GM12878 (cell line): ENCODE results near the gene NLGN3. TPM values are rescaled to one million over a fixed set of nuclear protein-coding genes. Genes with fewer than 3 reads are reported as not detected.

Experiments
- ATAC-seq: fragments of 200-7000 bp; cut with Tn5 transposase; 3 replicates; pipeline ENCODE4 v1.9.1; 2020; ENCODE audit warnings: mild to moderate bottlenecking, moderate library complexity
- BruUV-seq: library from RNA; stranded (reverse); fragments of 400-500 nt; replicated peaks from 2 replicates; lab custom pipeline; 2021; lab: Mats Ljungman, UMichigan
- CTCF ChIA-PET: fragments of 300-600 bp; sonication (Branson Sonifier 250); formaldehyde crosslinking; extraction: SDS; loops from one replicate; lab custom pipeline; 2021; ENCODE audit warnings: inconsistent platforms; lab: Yijun Ruan, JAX
- POLR2A ChIA-PET: fragments of 350-600 bp; formaldehyde crosslinking; extraction: SDS; loops from one replicate; lab custom pipeline; 2021; ENCODE audit warnings: inconsistent platforms; lab: Charles Lee
- RAD21 ChIA-PET: fragments of 300-600 bp; sonication (Branson Sonifier 250); formaldehyde crosslinking; loops from one replicate; lab custom pipeline; 2023; ENCODE audit warnings: antibody characterized with exemption; ENCODE audit not compliant: unreplicated experiment; lab: Charles Lee
- SMC1A ChIA-PET: fragments of 300-600 bp; sonication (Branson Sonifier 250); formaldehyde crosslinking; loops from one replicate; lab custom pipeline; 2023; ENCODE audit not compliant: unreplicated experiment, uncharacterized antibody; lab: Charles Lee
- DNase-seq: peaks from one replicate; pipeline ENCODE4 v3.0.0-alpha.2; 2011; ENCODE audit warnings: low read depth, low spot score
- FAIRE-seq: peaks from 3 replicates; lab custom pipeline; 2011; peaks lifted over from hg19 to GRCh38; lab: Jason Lieb, UNC
- H2AFZ ChIP-seq: 2 replicates; pipeline ENCODE4 v1.6.0; 2011; ENCODE audit warnings: low read depth, low read length, control low read depth; ENCODE audit not compliant: control insufficient read depth
- H3K27ac ChIP-seq: 2 replicates; pipeline ENCODE4 v1.5.1; 2011; ENCODE audit warnings: control low read depth; ENCODE audit not compliant: control insufficient read depth, insufficient read depth
- H3K27me3 ChIP-seq, 2 experiments: replicated peaks in 1 of 2; 2 replicates each; pipeline versions ENCODE4 v1.6.0 to v1.6.1; 2011; ENCODE audit warnings: low read length in 1 of 2; ENCODE audit not compliant: control insufficient read depth in 2 of 2, insufficient read depth in 2 of 2
- H3K36me3 ChIP-seq, 2 experiments: 2 replicates each; pipeline ENCODE4 v1.5.1; 2011; ENCODE audit warnings: low read length in 1 of 2; ENCODE audit not compliant: control insufficient read depth in 2 of 2, insufficient read depth in 2 of 2
- H3K4me1 ChIP-seq: 2 replicates; pipeline ENCODE4 v1.6.1; 2011; ENCODE audit warnings: mild to moderate bottlenecking, low read length, moderate library complexity, mixed read lengths; ENCODE audit not compliant: control insufficient read depth, insufficient read depth
- H3K4me2 ChIP-seq: 2 replicates; pipeline ENCODE4 v1.6.0; 2011; ENCODE audit warnings: control low read depth; ENCODE audit not compliant: control insufficient read depth, insufficient read depth
- H3K4me3 ChIP-seq: fragments of 200-600 bp; sonication (generic); 2 replicates; pipeline ENCODE4 v1.5.1; 2016
- H3K79me2 ChIP-seq: 2 replicates; pipeline ENCODE4 v1.6.0; 2011; ENCODE audit warnings: low read length; ENCODE audit not compliant: control insufficient read depth, insufficient read depth
- H3K9ac ChIP-seq: 2 replicates; pipeline ENCODE4 v1.8.0; 2011; ENCODE audit warnings: low read length, control low read depth, mixed read lengths; ENCODE audit not compliant: control insufficient read depth, insufficient read depth
- H3K9me3 ChIP-seq: replicated peaks from 3 replicates; pipeline ENCODE4 v1.5.1; 2011; ENCODE audit warnings: mild to moderate bottlenecking, low read length; ENCODE audit not compliant: control insufficient read depth, insufficient read depth
- H4K20me1 ChIP-seq: 2 replicates; pipeline ENCODE4 v1.6.0; 2011; ENCODE audit not compliant: control insufficient read depth, insufficient read depth
- GABPA ChIP-seq: IDR thresholded peaks from 2 replicates; pipeline ENCODE4 v1.6.1; 2014; ENCODE audit warnings: antibody characterized with exemption, low read depth, mild to moderate bottlenecking, inconsistent platforms
- HDAC2 ChIP-seq: fragments of 200-600 bp; sonication (generic); IDR thresholded peaks from 2 replicates; pipeline ENCODE4 v1.6.1; 2017
- JUNB ChIP-seq: IDR thresholded peaks from 2 replicates; pipeline ENCODE4 v1.6.1; 2016; ENCODE audit warnings: antibody characterized with exemption, mild to moderate bottlenecking
- NR2C2 ChIP-seq: IDR thresholded peaks from 2 replicates; pipeline ENCODE4 v1.6.1; 2011; ENCODE audit warnings: borderline replicate concordance, low read depth; ENCODE audit not compliant: control insufficient read depth, insufficient read length
- REST ChIP-seq: IDR thresholded peaks from 2 replicates; pipeline ENCODE4 v1.6.1; 2012; ENCODE audit warnings: mild to moderate bottlenecking, low read depth, low read length
- SMAD5 ChIP-seq: IDR thresholded peaks from 2 replicates; pipeline ENCODE4 v1.6.1; 2016; ENCODE audit warnings: antibody characterized with exemption, low read depth
- SMC3 ChIP-seq: IDR thresholded peaks from 2 replicates; pipeline ENCODE4 v1.6.1; 2011; ENCODE audit warnings: low read length, improper control_type of control experiment, borderline replicate concordance
- TBL1XR1 ChIP-seq: IDR thresholded peaks from 2 replicates; pipeline ENCODE4 v1.6.1; 2012; ENCODE audit warnings: low read depth, low read length, improper control_type of control experiment
- ZBED1 ChIP-seq: IDR thresholded peaks from 2 replicates; pipeline ENCODE4 v1.6.1; 2016; ENCODE audit warnings: borderline replicate concordance
- ZNF592 ChIP-seq: fragments of 450-650 bp; IDR thresholded peaks from 2 replicates; pipeline ENCODE4 v1.6.1; 2017; ENCODE audit warnings: mild to moderate bottlenecking, moderate library complexity
- ZNF622 ChIP-seq: fragments of 450-650 bp; IDR thresholded peaks from 2 replicates; pipeline ENCODE4 v1.6.1; 2017; ENCODE audit warnings: mild to moderate bottlenecking, inconsistent platforms
- ZSCAN29 ChIP-seq: fragments of 450-650 bp; IDR thresholded peaks from 2 replicates; pipeline ENCODE4 v1.6.1; 2017; ENCODE audit warnings: mild to moderate bottlenecking, moderate library complexity
- WGBS: methylation state at CpG from one replicate; pipeline ENCODE4 v1.1.6; 2016; ENCODE audit warnings: low lambda C conversion rate; ENCODE audit not compliant: insufficient replicate concordance, insufficient coverage; ENCODE audit errors: missing lambda C conversion rate; 5-methylcytosine and 5-hydroxymethylcytosine counted together
- in situ Hi-C: fragments of 300-500 bp; cut with MboI; formaldehyde crosslinking; loops from 9 replicates; pipeline ENCODE4 v1.14.3; 2018; ENCODE audit warnings: mixed read lengths
- intact Hi-C: fragments of 100-400 bp; cut with micrococcal nuclease; formaldehyde crosslinking; loops from one replicate; pipeline ENCODE4 v1.14.2; 2022; ENCODE audit not compliant: unreplicated experiment
- polyA plus RNA-seq, 11 experiments: library from polyadenylated mRNA; depleted of rRNA in 4 of 11; unstranded in 6 of 11; stranded (reverse) in 5 of 11; fragments of >200 nt; fragmentation: Nextera tagmentation in 4 of 11; fragmentation: Illumina TruSeq in 1 of 11; extraction: Ambion mirVana in 4 of 11; extraction: Trizol in 1 of 11; gene quantifications; 1 replicate in 1 of 11; 2 replicates in 10 of 11; pipeline versions ENCODE4 v1.2.1 to v1.2.3, GENCODE V29; 2011 to 2016; ENCODE audit warnings: inconsistent platforms in 2 of 11, missing spikeins in 2 of 11, low read depth in 1 of 11
- total RNA-seq, 4 experiments: library from RNA; depleted of rRNA in 3 of 4; stranded (reverse); fragments of >200 nt in 3 of 4; fragmentation: Illumina TruSeq in 1 of 4; extraction: Trizol in 1 of 4; gene quantifications; 2 replicates each; pipeline versions ENCODE4 v1.2.1 to v1.2.3, GENCODE V29; 2013 to 2021
- TF ChIP-seq, protein P1 (sequence below): IDR thresholded peaks from 2 replicates; pipeline ENCODE4 v1.6.1; 2011; ENCODE audit warnings: borderline replicate concordance, low read depth, mild to moderate bottlenecking, moderate library complexity, low read length; ENCODE audit not compliant: insufficient read depth, poor library complexity, severe bottlenecking

The NLGN3 gene
- total and polyA plus RNA-seq, 10 of the 15 experiments (the other 5 are each of a cell fraction or from before 2014, with no cell fraction given): 0.07 to 0.73 (median 0.28) TPM

DNA sequence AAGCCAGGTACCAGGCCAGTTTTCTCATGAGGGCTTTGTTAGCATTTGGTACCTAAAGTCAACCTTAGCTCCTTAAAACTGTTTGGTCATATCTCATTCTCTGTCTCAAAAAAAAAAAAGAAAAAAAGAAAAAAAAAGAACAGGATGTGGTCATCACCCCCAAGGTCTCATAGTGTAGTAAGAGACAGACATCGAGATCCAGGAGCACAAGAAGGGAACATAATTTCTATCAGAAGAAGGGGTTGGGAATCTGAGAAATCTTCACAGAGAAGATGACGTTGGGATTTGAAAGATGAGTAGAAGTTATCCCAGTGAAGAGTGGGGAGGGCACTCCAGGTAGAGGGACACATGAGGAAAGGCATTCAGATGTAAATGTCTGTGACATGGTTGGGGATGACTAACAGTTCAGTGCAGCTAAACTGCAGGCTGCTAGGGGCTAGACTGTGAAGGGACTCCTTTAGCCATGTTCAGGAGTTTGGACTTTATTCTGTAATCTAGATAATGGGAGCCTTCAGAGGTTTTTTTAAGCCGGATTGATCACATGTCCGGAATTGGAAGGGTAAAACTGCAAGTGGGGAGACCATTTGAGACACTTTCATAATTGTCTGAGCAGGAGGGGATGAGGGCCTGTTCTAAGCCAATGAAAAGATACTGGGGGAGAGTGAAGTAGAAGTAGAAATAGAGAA, 51.5 kb downstream of the NLGN3 start:
- DNase-seq: no peak
- POLR2A ChIA-PET: interaction anchor here (0.6 to 3.9 kb wide), 9 partner anchors 13 to 187 kb away, joined by 3 to 76 read pairs (median 5); partner anchors contain the start of genes IL2RG, MED12, NONO and ZMYM3
- peak overlapping the region; percentile 73 for H3K4me3 ChIP-seq
- under 1% methylated on average over 4 of the region's 4 CpGs for WGBS
- no peaks in the 10 kb centered on the region for H3K27me3 ChIP-seq
- H3K4me1 ChIP-seq: no peaks in the 10 kb centered on the region
- peaks cover 27% of the 10 kb centered on the region for H3K79me2 ChIP-seq
- H3K4me2 ChIP-seq: peak overlapping the region; percentile 33
- peak overlapping the region; percentile 35 for H3K27ac ChIP-seq
- peak overlapping the region; percentile 9; the same call in 1 of the 2 replicates for H3K9ac ChIP-seq
- no peak for FAIRE-seq
- RAD21 ChIA-PET: interaction anchor here (0.8 to 3.9 kb wide), 7 partner anchors 15 to 170 kb away, joined by 3 to 49 read pairs (median 6); partner anchors contain the start of genes IL2RG, NONO, TAF1 and ZMYM3
- TSS peak; percentile 92 for BruUV-seq
- ATAC-seq: peak; percentile 69
- SMC1A ChIA-PET: interaction anchor here (1.2 to 3.7 kb wide), 4 partner anchors 15 to 170 kb away, joined by 4 to 43 read pairs (median 6); partner anchors contain the start of genes NONO and TAF1
- CTCF ChIA-PET: interaction anchor here (0.6 to 4.2 kb wide), 5 partner anchors 15 to 198 kb away, joined by 3 to 31 read pairs (median 3); partner anchors contain the start of gene ZMYM3
- in situ Hi-C loops: loop anchor here (10.0 kb wide), 1 partner anchor 339 kb away; the partner anchor contains the start of gene OGT
- no peaks in the 10 kb centered on the region for H4K20me1 ChIP-seq
- H2AFZ ChIP-seq: peak overlapping the region; percentile 26
- H3K36me3 ChIP-seq: no peaks in the 10 kb centered on the region
- H3K9me3 ChIP-seq: no peaks in the 10 kb centered on the region
- intact Hi-C loops: loop anchor here (2.0 kb wide), 2 partner anchors 59 to 89 kb away; partner anchors contain the start of gene ZMYM3
- TF ChIP-seq TBL1XR1 (no peak), REST (no peak), GABPA (peak; percentile 51; the same call in 1 of the 2 replicates), SMAD5 (no peak), NR2C2 (no peak), ZBED1 (no peak), ZSCAN29 (no peak), SMC3 (no peak), HDAC2 (no peak), ZNF622 (no peak), ZNF592 (no peak), JUNB (no peak)
- TF ChIP-seq, protein P1, sequence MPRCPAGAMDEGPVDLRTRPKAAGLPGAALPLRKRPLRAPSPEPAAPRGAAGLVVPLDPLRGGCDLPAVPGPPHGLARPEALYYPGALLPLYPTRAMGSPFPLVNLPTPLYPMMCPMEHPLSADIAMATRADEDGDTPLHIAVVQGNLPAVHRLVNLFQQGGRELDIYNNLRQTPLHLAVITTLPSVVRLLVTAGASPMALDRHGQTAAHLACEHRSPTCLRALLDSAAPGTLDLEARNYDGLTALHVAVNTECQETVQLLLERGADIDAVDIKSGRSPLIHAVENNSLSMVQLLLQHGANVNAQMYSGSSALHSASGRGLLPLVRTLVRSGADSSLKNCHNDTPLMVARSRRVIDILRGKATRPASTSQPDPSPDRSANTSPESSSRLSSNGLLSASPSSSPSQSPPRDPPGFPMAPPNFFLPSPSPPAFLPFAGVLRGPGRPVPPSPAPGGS: no peak
